BLaER1 (cell line): Measurements from ENCODE around the gene SAMD3.
A peak's percentile ranks its signal among the peaks of the same experiment; 100 is the strongest.
"Not testable (repeated sequence)": the region's sequence is repeated elsewhere in the genome, so short reads cannot be mapped to it uniquely, and the experiment has no call there.

Experiments used
- H3K27ac ChIP-seq: shearing (Covaris generic); formaldehyde crosslinking; 2 replicates; pipeline ENCODE4 v1.8.1; 2022
- H3K27me3 ChIP-seq: shearing (Covaris generic); formaldehyde crosslinking; 2 replicates; pipeline ENCODE4 v1.8.1; 2022
- H3K36me3 ChIP-seq: shearing (Covaris generic); formaldehyde crosslinking; 2 replicates; pipeline ENCODE4 v1.8.1; 2022
- H3K4me1 ChIP-seq: shearing (Covaris generic); formaldehyde crosslinking; 2 replicates; pipeline ENCODE4 v1.8.1; 2022
- H3K4me2 ChIP-seq: shearing (Covaris generic); formaldehyde crosslinking; 2 replicates; pipeline ENCODE4 v1.8.1; 2022
- H3K4me3 ChIP-seq: shearing (Covaris generic); formaldehyde crosslinking; 2 replicates; pipeline ENCODE4 v1.8.1; 2022
- H3K9ac ChIP-seq: shearing (Covaris generic); formaldehyde crosslinking; 2 replicates; pipeline ENCODE4 v1.8.1; 2022
- H3K9me3 ChIP-seq: shearing (Covaris generic); formaldehyde crosslinking; 2 replicates; pipeline ENCODE4 v1.8.1; 2022
- H4K20me1 ChIP-seq: shearing (Covaris generic); formaldehyde crosslinking; 2 replicates; pipeline ENCODE4 v1.8.1; 2022
- Cebpa-rat ChIP-seq: shearing (Covaris generic); IDR thresholded peaks from 2 replicates; pipeline ENCODE4 v1.8.1; 2022

The SAMD3 gene

DNA sequence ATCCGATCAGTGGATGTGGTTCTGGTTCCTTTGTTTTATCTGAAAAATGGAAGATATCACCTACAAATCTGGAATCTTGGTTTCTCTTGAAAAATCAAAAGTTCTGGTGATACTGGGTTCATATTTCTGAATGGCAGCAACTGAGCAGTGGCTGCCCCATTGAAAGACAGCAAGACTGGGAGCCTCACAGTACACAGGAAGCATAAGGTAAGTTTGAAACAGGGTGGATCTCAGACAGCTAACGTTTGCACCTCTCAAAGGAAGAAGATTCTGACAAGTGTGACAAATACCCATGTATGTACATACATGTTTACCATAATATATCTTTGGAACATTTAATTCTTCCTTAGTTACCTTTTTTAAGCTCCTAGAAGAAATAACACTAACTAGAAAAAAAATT is at the start of gene SAMD3:
SAMD3 (minus strand) TSS at position 177 of the 400 bp plus-strand sequence. CDS start 7,678 bp downstream, outside the sequence.
- H3K4me2 ChIP-seq = peak within 1 kb of the TSS; percentile 59
- H3K36me3 ChIP-seq = 0 out of 2 replicates have a peak, but pooled peaks cover 5% of the 10 kb centered on the region

GRCh38 chr6:130269969-130270635 is 47.4 kb upstream of the SAMD3 start:
- no peak overlapping the region for H3K4me3 ChIP-seq
- no peaks in the 10 kb centered on the region for H3K4me1 ChIP-seq
- H4K20me1 ChIP-seq = no peaks in the 10 kb centered on the region
- H3K36me3 ChIP-seq = peaks cover 16% of the 10 kb centered on the region; the same call in 1 of the 2 replicates
- H3K9ac ChIP-seq = no peak overlapping the region
- no peak overlapping the region for H3K27ac ChIP-seq
- H3K9me3 ChIP-seq = peaks cover 48% of the 10 kb centered on the region
- no peak overlapping the region for H3K4me2 ChIP-seq
- TF ChIP-seq Cebpa-rat = no peak
- no peaks in the 10 kb centered on the region for H3K27me3 ChIP-seq

More for the DNA sequence above, at the start of gene SAMD3:
- Histone ChIP-seq H4K20me1 (no peaks in the 10 kb centered on the region), H3K27me3 (no peaks in the 10 kb centered on the region), H3K9ac (no peak within 1 kb of the TSS), H3K4me1 (peaks cover 30% of the 10 kb centered on the region), H3K27ac (peak within 1 kb of the TSS; percentile 25; the same call in 1 of the 2 replicates), H3K9me3 (peaks cover 62% of the 10 kb centered on the region), H3K4me3 (no peak within 1 kb of the TSS)
- TF ChIP-seq Cebpa-rat = no peak

GRCh38 chr6:130265553-130265952 is 42.8 kb upstream of the SAMD3 start:
- H3K27ac ChIP-seq, H3K4me2 ChIP-seq, H3K4me3 ChIP-seq, H3K9ac ChIP-seq, H3K27me3 ChIP-seq, H3K4me1 ChIP-seq, H4K20me1 ChIP-seq: not testable (repeated sequence)
- Histone ChIP-seq H3K36me3 (peaks cover 14% of the 10 kb centered on the region; the same call in 1 of the 2 replicates), H3K9me3 (peaks cover 39% of the 10 kb centered on the region)

GRCh38 chr6:130262008-130262407 is 39.3 kb upstream of the SAMD3 start:
- Histone ChIP-seq H3K4me3 (no peak overlapping the region), H3K27ac (no peak overlapping the region), H4K20me1 (no peaks in the 10 kb centered on the region), H3K4me1 (peaks cover 12% of the 10 kb centered on the region; the same call in 1 of the 2 replicates), H3K36me3 (peaks cover 23% of the 10 kb centered on the region; the same call in 1 of the 2 replicates), H3K9ac (no peak overlapping the region), H3K9me3 (peaks cover 48% of the 10 kb centered on the region), H3K4me2 (no peak overlapping the region), H3K27me3 (no peaks in the 10 kb centered on the region)
- no peak for TF ChIP-seq Cebpa-rat

DNA sequence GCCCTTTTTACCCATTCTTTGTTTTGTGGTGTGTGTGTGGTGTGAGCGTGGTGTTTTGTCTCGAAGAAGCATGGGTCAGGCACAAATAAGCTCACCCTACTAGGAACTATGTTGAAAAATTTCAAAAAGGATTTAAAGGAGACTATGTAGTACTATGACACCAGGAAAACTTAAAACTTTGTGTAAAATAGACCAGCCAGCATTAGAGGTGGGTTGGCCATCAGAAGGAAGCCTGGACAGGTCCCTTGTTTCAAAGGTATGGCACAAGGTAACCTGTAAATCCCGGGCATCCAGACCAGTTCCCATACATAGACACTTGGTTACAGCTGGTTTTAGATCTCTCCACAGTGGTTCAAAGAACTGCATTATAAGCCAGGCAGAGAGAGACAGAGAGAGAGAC is 38.8 kb upstream of the SAMD3 start:
- peaks cover 25% of the 10 kb centered on the region; the same call in 1 of the 2 replicates for H3K36me3 ChIP-seq
- not testable (repeated sequence) for H3K27ac ChIP-seq, H3K4me3 ChIP-seq, H3K4me2 ChIP-seq, H3K27me3 ChIP-seq, H4K20me1 ChIP-seq, H3K9ac ChIP-seq
- peaks cover 12% of the 10 kb centered on the region; the same call in 1 of the 2 replicates for H3K4me1 ChIP-seq
- H3K9me3 ChIP-seq = peaks cover 48% of the 10 kb centered on the region

- not testable (repeated sequence) for H3K9ac ChIP-seq, H4K20me1 ChIP-seq, H3K27me3 ChIP-seq, H3K4me2 ChIP-seq, H3K27ac ChIP-seq, H3K4me3 ChIP-seq
- Histone ChIP-seq H3K4me1 (peaks cover 18% of the 10 kb centered on the region; the same call in 1 of the 2 replicates), H3K9me3 (peaks cover 50% of the 10 kb centered on the region), H3K36me3 (peaks cover 25% of the 10 kb centered on the region; the same call in 1 of the 2 replicates)
Observed at GRCh38 chr6:130260614-130261241, 38.0 kb upstream of the SAMD3 start.

- not testable (repeated sequence) for H3K27ac ChIP-seq, H3K9ac ChIP-seq, H3K4me3 ChIP-seq, H3K27me3 ChIP-seq, H3K4me2 ChIP-seq, H4K20me1 ChIP-seq
- Histone ChIP-seq H3K36me3 (peaks cover 20% of the 10 kb centered on the region; the same call in 1 of the 2 replicates), H3K4me1 (peaks cover 18% of the 10 kb centered on the region; the same call in 1 of the 2 replicates), H3K9me3 (peaks cover 51% of the 10 kb centered on the region)
Observed at GRCh38 chr6:130260050-130260462, 37.3 kb upstream of the SAMD3 start.

DNA sequence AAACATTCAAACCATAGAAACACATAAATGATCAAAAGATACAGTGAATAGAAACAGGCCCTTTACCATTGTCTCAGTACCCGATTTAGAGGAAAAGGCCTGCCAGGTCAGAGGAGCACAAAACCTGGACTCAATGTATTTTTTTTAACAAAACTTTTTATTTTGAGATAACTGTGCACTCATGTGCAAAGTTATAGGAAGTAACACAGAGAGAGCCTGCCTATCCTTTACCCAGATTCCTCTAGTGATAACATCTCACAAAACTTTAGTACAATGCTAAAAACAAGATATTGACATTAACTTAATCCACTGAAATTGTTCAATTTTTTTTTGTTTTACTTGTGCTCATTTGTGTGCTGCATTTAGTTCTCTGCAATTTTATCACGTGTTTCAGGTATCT is 36.8 kb upstream of the SAMD3 start:
- no peak for TF ChIP-seq Cebpa-rat
- H3K4me1 ChIP-seq = peaks cover 18% of the 10 kb centered on the region; the same call in 1 of the 2 replicates
- H3K9ac ChIP-seq = no peak overlapping the region
- no peak overlapping the region for H3K27ac ChIP-seq
- H3K4me2 ChIP-seq = no peak overlapping the region; the same call in 1 of the 2 replicates
- H3K9me3 ChIP-seq = peaks cover 50% of the 10 kb centered on the region
- no peak overlapping the region for H3K4me3 ChIP-seq
- H3K27me3 ChIP-seq = no peaks in the 10 kb centered on the region
- H4K20me1 ChIP-seq = no peaks in the 10 kb centered on the region
- H3K36me3 ChIP-seq = peaks cover 20% of the 10 kb centered on the region; the same call in 1 of the 2 replicates

DNA sequence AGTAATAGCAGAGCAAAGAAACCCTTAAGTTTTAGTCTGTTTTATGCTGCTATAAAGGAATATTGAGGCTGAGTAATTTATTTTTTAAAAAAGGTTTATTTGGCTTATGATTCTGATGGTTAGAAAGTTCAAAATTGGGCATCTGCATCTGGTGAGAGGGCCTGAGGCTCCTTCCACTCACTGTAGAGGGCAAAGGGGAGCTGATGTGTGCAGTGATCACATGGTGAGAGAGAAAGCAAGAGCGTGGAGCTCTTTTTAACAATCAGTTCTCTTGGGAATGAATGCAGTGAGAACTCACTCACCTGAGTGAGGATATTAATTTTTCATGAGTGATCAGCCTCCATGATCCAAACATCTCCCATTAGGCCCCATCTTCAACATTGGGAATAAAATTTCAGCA is 36.4 kb upstream of the SAMD3 start:
- H3K27me3 ChIP-seq = no peaks in the 10 kb centered on the region
- no peak for TF ChIP-seq Cebpa-rat
- no peaks in the 10 kb centered on the region for H4K20me1 ChIP-seq
- H3K4me2 ChIP-seq = no peak overlapping the region; the same call in 1 of the 2 replicates
- peaks cover 21% of the 10 kb centered on the region for H3K4me1 ChIP-seq
- no peak overlapping the region for H3K27ac ChIP-seq
- no peak overlapping the region for H3K4me3 ChIP-seq
- no peak overlapping the region for H3K9ac ChIP-seq
- H3K9me3 ChIP-seq = peaks cover 50% of the 10 kb centered on the region
- H3K36me3 ChIP-seq = peaks cover 20% of the 10 kb centered on the region; the same call in 1 of the 2 replicates
